ENCODE measurements around the gene EOLA2. TPM values are rescaled to one million over a fixed set of nuclear protein-coding genes. Genes with fewer than 3 reads are reported as not detected.

EOLA2 gene
- total and polyA plus RNA-seq, 2 of the 8 experiments (the other 6 are each of a cell fraction or from before 2014, with no cell fraction given): 19.0 to 22.5 TPM

- TF ChIP-seq RNF2 (IDR thresholded peaks at IDR 0.05; ENCODE audit: borderline replicate concordance, low read depth, low read length, missing control alignments, poor library complexity, severe bottlenecking): no peak
- TF ChIP-seq MAFK (IDR thresholded peaks at IDR 0.05; ENCODE audit: low read depth, low read length): no peak
- no peak for TF ChIP-seq TAF7 (optimal IDR thresholded peaks at IDR 0.05; ENCODE audit: borderline replicate concordance, low read depth, low read length)
- TF ChIP-seq TBP (IDR thresholded peaks at IDR 0.05; ENCODE audit: low read depth, low read length): no peak
- TF ChIP-seq CBX5 (IDR thresholded peaks at IDR 0.05; ENCODE audit: low read depth, low read length): no peak
Measured at GRCh38 chrX:149949743-149950436, 11.6 kb upstream of the EOLA2 start (continued).
